OCI-LY3 (cell line): Measurements from ENCODE around the gene DFFB.

Source experiments
- H2AFZ ChIP-seq: fragments of 200-600, 300-600 bp; shearing (Covaris generic); 2 replicates; pipeline ENCODE4 v1.6.0; 2014; ENCODE audit warnings: antibody characterized with exemption, low read depth, low read length
- H3K27ac ChIP-seq: fragments of 200-600, 300-600 bp; sonication (generic); 2 replicates; pipeline ENCODE4 v1.5.1; 2014; ENCODE audit warnings: mild to moderate bottlenecking, low read length, moderate library complexity, mixed read lengths
- H3K27me3 ChIP-seq: fragments of 200-600, 300-600 bp; sonication (generic); 2 replicates; pipeline ENCODE4 v1.6.1; 2014; ENCODE audit warnings: low read depth, low read length, mixed read lengths
- H3K36me3 ChIP-seq: fragments of 200-600, 300-600 bp; sonication (generic); replicated peaks from 2 replicates; pipeline ENCODE3; 2014; ENCODE audit warnings: low read depth, low read length, mixed read lengths
- H3K4me1 ChIP-seq: fragments of 300-600, 200-600 bp; sonication (generic); 2 replicates; pipeline ENCODE4 v1.6.1; 2014; ENCODE audit warnings: low read length, mixed read lengths
- H3K4me2 ChIP-seq: fragments of 200-600, 300-600 bp; sonication (generic); 2 replicates; pipeline ENCODE4 v1.6.1; 2014; ENCODE audit warnings: low read length, mixed read lengths
- H3K4me3 ChIP-seq: fragments of 300-600, 200-600 bp; sonication (generic); 2 replicates; pipeline ENCODE4 v1.5.1; 2014; ENCODE audit warnings: antibody characterized with exemption, mild to moderate bottlenecking, low read length, moderate library complexity
- H3K79me2 ChIP-seq: fragments of 300-600, 200-600 bp; shearing (Covaris generic); 2 replicates; pipeline ENCODE4 v1.6.1; 2014; ENCODE audit warnings: mild to moderate bottlenecking, low read length, mixed read lengths
- H3K9ac ChIP-seq: fragments of 300-600, 200-600 bp; shearing (Covaris generic); 2 replicates; pipeline ENCODE4 v1.6.0; 2014; ENCODE audit warnings: mild to moderate bottlenecking, low read length, moderate library complexity
- H3K9me3 ChIP-seq: fragments of 200-600, 300-600 bp; shearing (Covaris generic); 2 replicates; pipeline ENCODE4 v1.6.1; 2014; ENCODE audit warnings: low read length, mixed read lengths; ENCODE audit not compliant: insufficient read depth
- H4K20me1 ChIP-seq: fragments of 200-600, 300-600 bp; sonication (generic); 2 replicates; pipeline ENCODE4 v1.6.1; 2016; ENCODE audit warnings: low read length, mixed read lengths; ENCODE audit not compliant: insufficient read depth
- EZH2phosphoT487 ChIP-seq: fragments of 200-600 bp; shearing (Covaris generic); IDR thresholded peaks from 2 replicates; pipeline ENCODE4 v1.6.1; 2018; ENCODE audit warnings: antibody characterized with exemption, mixed run types, low read depth
- TF ChIP-seq, protein P1 (sequence below): fragments of 200-600, 300-600 bp; sonication (generic); IDR thresholded peaks from 2 replicates; pipeline ENCODE4 v1.5.1; 2014; ENCODE audit warnings: antibody characterized with exemption, low read length, low read depth

The DFFB gene

DNA sequence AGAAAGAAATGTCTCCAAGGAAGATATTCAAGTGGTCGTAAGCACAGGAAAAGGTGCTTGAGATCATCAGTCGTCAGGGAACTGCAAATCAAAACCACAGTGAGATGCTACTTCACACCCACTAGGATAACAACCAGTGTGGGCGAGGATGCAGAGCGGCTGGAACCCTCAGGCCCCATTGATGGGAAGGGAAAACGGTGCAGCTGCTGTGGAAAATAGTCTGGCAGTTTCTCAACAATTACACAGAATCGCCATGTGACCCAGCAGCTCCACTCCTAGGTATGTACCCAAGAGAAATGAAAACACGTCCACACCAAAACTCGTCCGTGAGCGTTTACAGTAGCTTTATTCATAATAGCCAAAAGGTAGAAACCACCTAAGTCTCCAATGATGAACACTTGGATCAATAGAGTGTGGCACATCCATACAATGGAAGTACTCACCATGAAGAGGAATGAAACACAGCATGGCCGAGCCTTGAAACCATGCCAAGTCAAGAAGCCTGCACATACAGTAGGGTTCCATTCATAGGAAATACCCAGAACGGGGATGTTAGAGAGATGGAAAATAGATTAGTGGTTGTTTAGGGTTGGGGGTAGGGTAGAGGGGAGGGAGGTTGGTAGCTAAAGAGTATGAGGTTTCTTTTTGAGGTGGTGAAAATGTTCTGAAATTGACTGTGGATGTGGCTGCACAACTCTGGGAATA lies 6.1 kb downstream of the DFFB start:
- Histone ChIP-seq H3K4me3 (no peak overlapping the region), H3K4me1 (peaks cover 2% of the 10 kb centered on the region), H4K20me1 (no peaks in the 10 kb centered on the region), H3K27me3 (no peaks in the 10 kb centered on the region), H3K36me3 (peaks cover 1% of the 10 kb centered on the region), H3K9me3 (no peaks in the 10 kb centered on the region), H3K79me2 (peaks cover 14% of the 10 kb centered on the region), H2AFZ (no peak overlapping the region), H3K9ac (no peak overlapping the region), H3K27ac (no peak overlapping the region), H3K4me2 (no peak overlapping the region)
- no peak for TF ChIP-seq EZH2phosphoT487

DNA sequence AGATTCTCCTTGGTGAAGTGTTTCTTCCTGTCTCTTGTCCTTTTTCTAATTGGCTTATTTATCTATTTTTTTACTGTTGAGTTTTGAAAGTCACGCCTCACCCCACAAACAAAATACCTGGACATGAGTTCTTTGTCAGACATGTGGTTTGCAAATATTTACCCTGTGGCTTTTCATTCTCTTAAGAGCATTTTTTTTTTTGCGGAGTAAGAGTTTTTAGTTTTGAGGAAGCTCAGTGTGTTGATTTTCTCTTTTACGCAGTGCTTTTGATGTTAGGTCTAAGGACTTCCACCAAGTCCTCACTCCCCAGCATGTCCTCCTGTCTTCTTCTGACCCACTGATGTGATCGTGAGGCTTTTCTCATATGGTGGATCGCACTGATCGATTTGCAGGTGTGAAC lies 7.6 kb downstream of the DFFB start:
- Histone ChIP-seq H3K27ac (no peak overlapping the region), H3K4me1 (no peaks in the 10 kb centered on the region), H3K9me3 (no peaks in the 10 kb centered on the region), H3K4me3 (no peak overlapping the region), H2AFZ (no peak overlapping the region), H3K36me3 (peaks cover 3% of the 10 kb centered on the region), H4K20me1 (no peaks in the 10 kb centered on the region), H3K9ac (no peak overlapping the region), H3K27me3 (no peaks in the 10 kb centered on the region), H3K79me2 (no peaks in the 10 kb centered on the region), H3K4me2 (no peak overlapping the region)
- TF ChIP-seq EZH2phosphoT487 = no peak
- TF ChIP-seq, protein P1, sequence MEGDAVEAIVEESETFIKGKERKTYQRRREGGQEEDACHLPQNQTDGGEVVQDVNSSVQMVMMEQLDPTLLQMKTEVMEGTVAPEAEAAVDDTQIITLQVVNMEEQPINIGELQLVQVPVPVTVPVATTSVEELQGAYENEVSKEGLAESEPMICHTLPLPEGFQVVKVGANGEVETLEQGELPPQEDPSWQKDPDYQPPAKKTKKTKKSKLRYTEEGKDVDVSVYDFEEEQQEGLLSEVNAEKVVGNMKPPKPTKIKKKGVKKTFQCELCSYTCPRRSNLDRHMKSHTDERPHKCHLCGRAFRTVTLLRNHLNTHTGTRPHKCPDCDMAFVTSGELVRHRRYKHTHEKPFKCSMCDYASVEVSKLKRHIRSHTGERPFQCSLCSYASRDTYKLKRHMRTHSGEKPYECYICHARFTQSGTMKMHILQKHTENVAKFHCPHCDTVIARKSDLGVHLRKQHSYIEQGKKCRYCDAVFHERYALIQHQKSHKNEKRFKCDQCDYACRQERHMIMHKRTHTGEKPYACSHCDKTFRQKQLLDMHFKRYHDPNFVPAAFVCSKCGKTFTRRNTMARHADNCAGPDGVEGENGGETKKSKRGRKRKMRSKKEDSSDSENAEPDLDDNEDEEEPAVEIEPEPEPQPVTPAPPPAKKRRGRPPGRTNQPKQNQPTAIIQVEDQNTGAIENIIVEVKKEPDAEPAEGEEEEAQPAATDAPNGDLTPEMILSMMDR = no peak

DNA sequence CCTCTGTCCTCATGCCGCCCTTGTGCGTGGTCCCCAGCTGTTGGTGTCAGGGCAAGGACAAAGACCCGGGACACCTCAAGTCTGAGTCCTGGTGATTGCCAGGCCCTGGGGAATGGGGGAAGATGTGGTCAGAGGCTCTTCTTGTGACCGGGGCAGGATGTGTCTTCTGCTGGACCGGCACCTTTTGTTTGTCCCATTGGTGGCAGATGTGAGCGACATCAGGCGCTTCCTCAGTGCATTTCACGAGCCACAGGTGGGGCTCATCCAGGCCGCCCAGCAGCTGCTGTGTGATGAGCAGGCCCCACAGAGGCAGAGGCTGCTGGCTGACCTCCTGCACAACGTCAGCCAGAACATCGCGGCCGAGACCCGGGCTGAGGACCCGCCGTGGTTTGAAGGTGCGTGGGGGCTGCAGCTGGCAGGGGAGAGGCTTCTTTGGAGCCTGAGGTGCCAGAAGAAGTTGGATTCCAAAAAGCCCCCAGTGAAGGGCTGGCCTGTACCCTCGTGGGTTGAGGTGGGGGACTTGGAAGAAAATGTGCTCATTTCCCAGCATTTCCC lies 8.4 kb downstream of the DFFB start:
- H3K4me3 ChIP-seq = no peak overlapping the region
- H3K27me3 ChIP-seq = no peaks in the 10 kb centered on the region
- no peaks in the 10 kb centered on the region for H3K4me1 ChIP-seq
- TF ChIP-seq, protein P1 = no peak
- no peak for TF ChIP-seq EZH2phosphoT487
- no peak overlapping the region for H3K9ac ChIP-seq
- no peaks in the 10 kb centered on the region for H3K9me3 ChIP-seq
- H3K79me2 ChIP-seq = no peaks in the 10 kb centered on the region
- H4K20me1 ChIP-seq = no peaks in the 10 kb centered on the region
- H3K27ac ChIP-seq = no peak overlapping the region
- no peak overlapping the region for H3K4me2 ChIP-seq
- no peak overlapping the region for H2AFZ ChIP-seq
- peaks cover 3% of the 10 kb centered on the region for H3K36me3 ChIP-seq

DNA sequence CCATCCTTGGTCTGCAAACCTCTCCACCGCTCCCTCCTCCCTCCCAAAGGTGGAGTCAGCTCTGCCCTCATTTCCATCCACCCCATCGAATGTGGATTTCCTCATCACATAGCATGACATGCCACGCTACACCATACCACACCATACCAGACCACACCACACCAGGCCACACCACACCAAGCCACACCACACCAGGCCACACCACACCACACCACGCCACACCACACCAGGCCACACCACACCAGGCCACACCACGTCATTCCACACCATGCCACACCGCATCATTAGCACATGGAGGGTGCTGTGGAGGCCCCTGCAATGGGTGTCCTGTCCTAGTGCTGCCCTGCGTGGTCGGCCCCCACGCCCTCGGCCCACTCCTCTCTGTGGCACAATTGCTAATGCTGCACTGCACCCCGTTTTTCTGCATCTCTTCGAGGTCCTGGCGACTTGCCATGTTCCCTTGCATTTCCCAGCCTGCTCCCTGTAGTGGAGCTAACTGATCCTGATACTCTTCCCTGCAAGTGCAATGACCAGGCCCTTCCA lies 11.3 kb downstream of the DFFB start:
- no peak for TF ChIP-seq EZH2phosphoT487
- TF ChIP-seq, protein P1 = no peak
- no peak overlapping the region for H3K4me3 ChIP-seq
- peaks cover 3% of the 10 kb centered on the region for H3K36me3 ChIP-seq

More for the DNA sequence above, 11.3 kb downstream of the DFFB start:
- no peaks in the 10 kb centered on the region for H3K9me3 ChIP-seq
- H2AFZ ChIP-seq = no peak overlapping the region
- H4K20me1 ChIP-seq = no peaks in the 10 kb centered on the region
- no peaks in the 10 kb centered on the region for H3K27me3 ChIP-seq
- no peaks in the 10 kb centered on the region for H3K4me1 ChIP-seq
- no peaks in the 10 kb centered on the region for H3K79me2 ChIP-seq
- no peak overlapping the region for H3K27ac ChIP-seq
- H3K4me2 ChIP-seq = no peak overlapping the region
- H3K9ac ChIP-seq = no peak overlapping the region
